ENCODE measurements around the gene DNAH7. TPM values are rescaled to one million over a fixed set of nuclear protein-coding genes. Genes with fewer than 3 reads are reported as not detected.

Gene DNAH7
- total RNA-seq, 2 experiments from 2014 or later: 0.07 TPM

DNA sequence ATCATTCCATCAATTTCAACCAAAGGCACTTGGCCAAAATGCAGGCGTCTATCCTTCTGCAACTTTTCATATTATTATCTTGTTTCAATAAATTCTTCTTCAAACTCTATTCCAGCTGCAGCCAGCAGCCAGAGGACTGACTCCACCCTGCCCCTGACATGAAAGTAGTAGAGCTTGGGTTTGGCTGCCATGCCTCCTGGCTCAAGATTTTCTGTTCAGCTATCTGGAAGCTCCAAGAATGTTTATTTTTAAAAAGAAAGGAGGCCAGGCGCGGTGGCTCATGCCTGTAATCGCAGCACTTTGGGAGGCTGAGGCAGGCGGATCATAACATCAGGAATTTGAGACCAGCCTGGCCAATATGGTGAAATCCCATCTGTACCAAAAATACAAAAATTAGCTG, 4.9 kb downstream of the DNAH7 start:
- intact Hi-C loops (cut with micrococcal nuclease): loop anchor here (10.0 kb wide), 1 partner anchor 489 kb away; no protein-coding TSS in a partner anchor
- Mint-ChIP-seq H3K9me3 (no peaks in the 10 kb centered on the region), H3K27ac (no peak overlapping the region), H3K4me3 (no peak overlapping the region), H3K27me3 (peaks cover 3% of the 10 kb centered on the region), H3K36me3 (ENCODE audit: low read depth) (no peaks in the 10 kb centered on the region), H3K4me1 (ENCODE audit: low read depth) (peaks cover 10% of the 10 kb centered on the region)
- ATAC-seq (no peak), DNase-seq (no peak)
- ChIA-PET CTCF (no interaction called here), POLR2A (no interaction called here)
- TF ChIP-seq, protein P1, sequence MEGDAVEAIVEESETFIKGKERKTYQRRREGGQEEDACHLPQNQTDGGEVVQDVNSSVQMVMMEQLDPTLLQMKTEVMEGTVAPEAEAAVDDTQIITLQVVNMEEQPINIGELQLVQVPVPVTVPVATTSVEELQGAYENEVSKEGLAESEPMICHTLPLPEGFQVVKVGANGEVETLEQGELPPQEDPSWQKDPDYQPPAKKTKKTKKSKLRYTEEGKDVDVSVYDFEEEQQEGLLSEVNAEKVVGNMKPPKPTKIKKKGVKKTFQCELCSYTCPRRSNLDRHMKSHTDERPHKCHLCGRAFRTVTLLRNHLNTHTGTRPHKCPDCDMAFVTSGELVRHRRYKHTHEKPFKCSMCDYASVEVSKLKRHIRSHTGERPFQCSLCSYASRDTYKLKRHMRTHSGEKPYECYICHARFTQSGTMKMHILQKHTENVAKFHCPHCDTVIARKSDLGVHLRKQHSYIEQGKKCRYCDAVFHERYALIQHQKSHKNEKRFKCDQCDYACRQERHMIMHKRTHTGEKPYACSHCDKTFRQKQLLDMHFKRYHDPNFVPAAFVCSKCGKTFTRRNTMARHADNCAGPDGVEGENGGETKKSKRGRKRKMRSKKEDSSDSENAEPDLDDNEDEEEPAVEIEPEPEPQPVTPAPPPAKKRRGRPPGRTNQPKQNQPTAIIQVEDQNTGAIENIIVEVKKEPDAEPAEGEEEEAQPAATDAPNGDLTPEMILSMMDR (IDR thresholded peaks at IDR 0.05): no peak

DNA sequence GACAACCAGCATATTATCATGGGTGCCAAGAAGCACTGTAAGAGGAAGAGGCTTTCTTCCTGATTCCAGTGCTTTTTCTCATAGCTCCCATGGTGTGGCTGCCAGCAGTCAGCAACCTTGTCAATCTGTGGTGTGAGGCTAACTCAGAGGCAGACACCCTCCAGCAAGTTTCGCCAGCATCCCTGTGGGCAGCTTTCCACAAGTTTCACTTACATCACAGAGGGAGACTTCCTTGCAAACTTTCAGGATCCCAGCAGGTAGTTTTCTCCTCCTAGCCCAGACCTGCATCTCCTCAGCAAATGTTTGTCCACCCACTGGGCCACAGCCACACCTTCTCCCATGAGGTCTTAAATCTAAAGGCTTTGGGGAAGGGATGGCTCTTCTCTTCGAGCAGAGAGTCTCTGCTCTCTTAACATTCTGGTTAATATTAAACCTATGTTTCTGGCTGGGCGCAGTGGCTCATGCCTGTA, 9.1 kb downstream of the DNAH7 start:
- Mint-ChIP-seq H3K9me3 (no peaks in the 10 kb centered on the region), H3K4me3 (no peak overlapping the region), H3K36me3 (ENCODE audit: low read depth) (no peaks in the 10 kb centered on the region), H3K4me1 (ENCODE audit: low read depth) (no peaks in the 10 kb centered on the region), H3K27ac (no peak overlapping the region), H3K27me3 (peaks cover 3% of the 10 kb centered on the region)
- ATAC-seq (no peak), DNase-seq (no peak)
- TF ChIP-seq, protein P1 (IDR thresholded peaks at IDR 0.05): no peak
- CTCF ChIA-PET: interaction anchor here (1.0 kb wide), 1 partner anchor 9 kb away, joined by 3 read pairs; the partner anchor contains the start of gene DNAH7
- intact Hi-C loops (cut with micrococcal nuclease): no loop called here
- POLR2A ChIA-PET: no interaction called here

GRCh38 chr2:196054631-196055030, 14.0 kb downstream of the DNAH7 start:
- Mint-ChIP-seq H3K27ac (no peak overlapping the region), H3K9me3 (no peaks in the 10 kb centered on the region), H3K4me3 (no peak overlapping the region), H3K27me3 (peaks cover 5% of the 10 kb centered on the region), H3K36me3 (ENCODE audit: low read depth) (no peaks in the 10 kb centered on the region), H3K4me1 (ENCODE audit: low read depth) (no peaks in the 10 kb centered on the region)
- ATAC-seq (no peak), DNase-seq (no peak)
- intact Hi-C loops (cut with micrococcal nuclease): no loop called here
- POLR2A ChIA-PET: no interaction called here
- TF ChIP-seq, protein P1 (IDR thresholded peaks at IDR 0.05): no peak
- CTCF ChIA-PET: interaction anchor here (0.8 to 1.8 kb wide), 2 partner anchors 13 to 35 kb away, joined by 3 to 15 read pairs; partner anchors contain the start of gene DNAH7

DNA sequence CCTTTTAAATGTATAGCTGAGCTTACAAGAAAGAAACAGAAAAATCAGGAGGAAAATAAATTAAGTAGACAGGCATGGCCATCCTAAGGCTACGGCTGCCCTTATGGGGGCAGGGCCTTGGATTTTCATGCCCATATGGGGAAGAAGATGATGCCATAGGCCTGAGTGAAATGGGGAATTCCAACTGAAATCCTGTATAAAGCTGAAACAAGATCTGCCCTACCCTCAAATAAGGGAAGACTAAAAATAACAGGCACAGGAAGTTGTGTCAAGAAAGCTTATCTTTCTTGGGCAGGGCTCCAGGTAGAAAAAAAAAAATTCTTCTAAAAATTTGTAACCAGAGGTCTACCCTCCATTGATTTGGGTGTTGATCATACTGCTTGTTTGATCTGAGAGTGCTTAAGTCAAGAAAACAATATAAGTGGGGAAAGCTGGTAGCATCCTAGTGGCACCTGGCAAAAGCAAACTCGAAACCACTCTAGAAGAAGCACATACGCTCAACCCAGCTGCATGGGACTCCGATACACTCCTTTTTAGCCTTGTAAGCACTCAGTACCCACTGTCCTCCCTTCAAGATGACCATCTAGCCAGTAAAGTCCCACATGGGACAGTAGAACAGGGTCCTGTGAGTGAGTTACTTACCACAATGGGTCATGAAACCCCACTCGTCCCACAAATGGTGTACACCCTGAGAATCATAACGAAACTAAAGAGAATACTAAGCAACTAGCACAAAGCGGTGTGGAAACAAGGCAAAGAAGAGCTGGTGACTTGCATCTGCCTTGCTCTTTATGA, 22.3 kb downstream of the DNAH7 start:
- intact Hi-C loops (cut with micrococcal nuclease): no loop called here
- Mint-ChIP-seq H3K4me3 (no peak overlapping the region), H3K27me3 (peaks cover 4% of the 10 kb centered on the region), H3K36me3 (ENCODE audit: low read depth) (no peaks in the 10 kb centered on the region), H3K27ac (no peak overlapping the region), H3K4me1 (ENCODE audit: low read depth) (no peaks in the 10 kb centered on the region), H3K9me3 (peaks cover 2% of the 10 kb centered on the region)
- TF ChIP-seq, protein P1 (IDR thresholded peaks at IDR 0.05): no peak
- CTCF ChIA-PET: interaction anchor here (1.2 kb wide), 1 partner anchor 22 kb away, joined by 3 read pairs; the partner anchor contains the start of gene DNAH7
- DNase-seq (no peak), ATAC-seq (no peak)
- POLR2A ChIA-PET: interaction anchor here (1.1 kb wide), 1 partner anchor 22 kb away, joined by 3 read pairs; the partner anchor contains the start of gene DNAH7

DNA sequence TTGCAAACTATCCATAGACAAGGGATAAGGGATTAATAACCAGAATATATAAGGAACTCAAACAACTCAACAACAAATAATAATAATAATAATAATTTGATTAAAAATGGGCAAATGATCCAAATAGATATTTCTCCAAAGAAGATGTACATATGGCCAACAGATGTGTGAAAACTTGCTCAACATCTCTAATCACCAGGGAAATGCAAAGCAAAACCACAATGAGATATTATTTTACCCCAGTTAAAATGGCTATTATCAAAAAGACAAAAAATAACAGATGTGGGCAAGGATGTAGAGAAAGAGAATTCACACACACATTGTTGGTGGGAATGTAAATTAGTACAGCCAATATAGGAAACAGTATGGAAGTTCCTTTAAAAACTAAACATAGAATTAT, 26.9 kb downstream of the DNAH7 start:
- POLR2A ChIA-PET: no interaction called here
- H3K4me1 Mint-ChIP-seq (ENCODE audit: low read depth): no peaks in the 10 kb centered on the region
- CTCF ChIA-PET: no interaction called here
- H3K27ac Mint-ChIP-seq: no peak overlapping the region
- no peak overlapping the region for H3K4me3 Mint-ChIP-seq
- TF ChIP-seq, protein P1 (IDR thresholded peaks at IDR 0.05): no peak
- peaks cover 2% of the 10 kb centered on the region for H3K27me3 Mint-ChIP-seq
- ATAC-seq (no peak), DNase-seq (no peak)
- peaks cover 29% of the 10 kb centered on the region for H3K9me3 Mint-ChIP-seq
- H3K36me3 Mint-ChIP-seq (ENCODE audit: low read depth): no peaks in the 10 kb centered on the region
- intact Hi-C loops (cut with micrococcal nuclease): no loop called here

Data from activated CD8-positive, alpha-beta T cell treated with anti-CD3 and anti-CD28 coated beads for 36 hours (primary cell).